Stimulated activated CD8-positive, alpha-beta memory T cell treated with anti-CD3 and anti-CD28 coated beads, Interleukin-12 subunit alpha, Interleukin-12 subunit beta, amount 100 ng/mL, for 1 hour (primary cell): ENCODE measurements around the gene CWF19L2.
"Not testable (repeated sequence)": the region's sequence is repeated elsewhere in the genome, so short reads cannot be mapped to it uniquely, and the experiment has no call there.

ENCODE experiments used
- DNase-seq: peaks from one replicate; pipeline ENCODE4 v3.0.0-alpha.2; 2020; ENCODE audit warnings: low read depth

Gene CWF19L2

GRCh38 chr11:107438148-107438547, 19.5 kb downstream of the CWF19L2 start:
- DNase-seq: no peak

GRCh38 chr11:107430525-107430924, 27.1 kb downstream of the CWF19L2 start:
- DNase-seq: no peak

- DNase-seq: no peak
Measured at GRCh38 chr11:107427569-107428180, 29.9 kb downstream of the CWF19L2 start.

DNA sequence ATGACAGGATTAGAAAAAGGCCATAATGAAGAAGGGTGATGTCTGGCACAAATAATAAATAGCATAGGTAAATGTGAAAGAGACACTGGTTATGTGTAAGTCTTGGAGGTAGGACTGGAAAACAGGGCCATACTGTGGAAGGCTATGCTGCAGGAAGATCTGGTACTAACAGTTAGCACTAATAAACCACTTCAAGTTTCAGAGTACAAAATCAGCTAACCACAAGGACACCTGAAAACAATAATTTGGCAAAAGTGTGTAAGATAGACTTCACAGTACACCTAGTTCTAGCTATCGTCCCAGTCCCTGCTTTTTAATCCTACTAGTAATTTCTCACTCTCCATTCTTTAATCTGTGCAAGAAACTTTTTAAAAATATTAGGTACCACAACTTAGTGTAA, 44.3 kb downstream of the CWF19L2 start:
- DNase-seq: no peak

GRCh38 chr11:107408762-107409211, 48.8 kb downstream of the CWF19L2 start:
- no peak for DNase-seq

DNA sequence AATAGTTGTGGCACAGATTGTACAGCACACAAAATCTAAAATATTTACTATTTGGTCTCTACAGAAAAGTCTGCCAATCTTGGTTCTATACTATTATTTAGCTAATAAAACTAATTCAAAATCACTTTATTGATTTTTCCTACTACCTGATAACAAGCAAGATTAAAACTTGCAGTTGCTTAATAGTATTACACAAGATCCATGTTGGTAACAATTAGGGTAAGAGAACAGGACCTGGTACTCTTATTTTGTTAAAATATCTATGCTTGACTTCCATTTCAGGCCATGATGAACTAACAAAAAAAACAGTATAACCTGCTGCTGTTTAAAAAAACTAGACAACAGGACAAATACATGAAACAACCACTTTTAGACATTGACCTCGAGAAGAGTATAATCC, 52.4 kb downstream of the CWF19L2 start:
- DNase-seq: no peak

GRCh38 chr11:107401131-107401530, 56.5 kb downstream of the CWF19L2 start:
- DNase-seq: not testable (repeated sequence)

- DNase-seq: no peak
Measured at GRCh38 chr11:107397357-107397756, 60.3 kb downstream of the CWF19L2 start.

DNA sequence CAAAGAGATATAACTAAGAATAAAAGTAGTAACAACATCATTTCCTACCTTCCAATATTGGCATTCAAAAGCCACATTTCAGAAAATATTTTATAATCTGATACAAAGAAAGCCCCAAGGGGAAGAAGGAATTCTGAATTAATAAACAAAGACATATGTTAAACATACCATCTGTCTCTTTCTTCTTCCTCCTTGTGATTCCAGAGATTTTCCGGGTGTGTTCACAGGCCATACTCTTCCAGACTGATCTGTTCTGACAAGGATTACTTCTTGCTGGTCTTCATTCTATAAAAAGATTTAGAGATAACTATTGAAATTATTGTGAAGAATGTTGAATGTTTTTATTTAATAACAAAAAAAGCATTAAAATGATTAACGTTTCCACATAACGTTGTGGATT, 65.0 kb downstream of the CWF19L2 start:
- no peak for DNase-seq

- DNase-seq: not testable (repeated sequence)
Measured at GRCh38 chr11:107390701-107391100, 66.9 kb downstream of the CWF19L2 start.

DNA sequence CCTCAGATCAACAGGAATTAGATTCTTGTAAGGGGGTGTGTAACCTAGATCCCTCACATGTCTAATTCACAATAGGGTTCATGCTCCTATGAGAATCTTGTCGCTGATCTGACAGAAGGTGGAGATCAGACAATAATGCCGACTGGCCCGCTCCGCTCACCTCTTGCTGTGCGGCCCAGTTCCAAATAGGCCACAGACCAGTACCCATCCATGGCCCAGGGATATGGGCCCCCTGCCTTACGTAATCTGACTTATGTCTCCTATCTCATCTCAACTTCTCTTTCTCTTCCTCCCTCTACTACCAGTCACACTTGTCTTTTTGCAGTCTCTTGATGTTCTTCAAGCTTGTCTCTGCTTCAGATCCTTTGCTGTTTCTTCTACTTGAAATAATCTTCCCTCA, 70.0 kb downstream of the CWF19L2 start:
- no peak for DNase-seq

DNA sequence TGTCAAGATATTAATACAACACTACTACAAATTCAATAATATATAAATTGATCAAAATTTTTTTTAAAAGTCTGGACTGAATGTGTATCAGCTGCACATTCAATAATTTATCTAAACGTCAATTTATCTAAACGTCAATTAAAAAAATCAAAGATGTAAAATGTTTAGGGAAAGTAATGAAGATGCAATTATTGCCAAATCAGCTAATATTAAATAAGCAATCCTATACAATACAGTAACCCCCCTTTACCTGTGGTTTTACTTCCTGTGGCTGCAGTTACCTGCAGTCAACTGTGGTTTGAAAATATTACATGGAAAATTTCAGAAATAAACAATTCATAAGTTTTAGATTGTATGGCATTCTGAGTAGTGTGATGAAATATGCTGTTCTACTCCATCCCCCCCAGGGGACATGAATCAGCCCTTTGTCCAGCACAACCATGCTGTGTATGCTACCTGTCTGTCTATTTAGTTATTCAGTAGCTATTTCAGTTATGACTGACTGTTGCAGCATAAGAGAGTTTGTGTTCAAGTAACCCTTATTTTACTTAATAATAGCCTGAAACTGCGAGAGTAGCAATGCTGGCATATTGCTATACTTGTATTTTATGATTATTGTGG, 72.2 kb downstream of the CWF19L2 start:
- DNase-seq: no peak

DNA sequence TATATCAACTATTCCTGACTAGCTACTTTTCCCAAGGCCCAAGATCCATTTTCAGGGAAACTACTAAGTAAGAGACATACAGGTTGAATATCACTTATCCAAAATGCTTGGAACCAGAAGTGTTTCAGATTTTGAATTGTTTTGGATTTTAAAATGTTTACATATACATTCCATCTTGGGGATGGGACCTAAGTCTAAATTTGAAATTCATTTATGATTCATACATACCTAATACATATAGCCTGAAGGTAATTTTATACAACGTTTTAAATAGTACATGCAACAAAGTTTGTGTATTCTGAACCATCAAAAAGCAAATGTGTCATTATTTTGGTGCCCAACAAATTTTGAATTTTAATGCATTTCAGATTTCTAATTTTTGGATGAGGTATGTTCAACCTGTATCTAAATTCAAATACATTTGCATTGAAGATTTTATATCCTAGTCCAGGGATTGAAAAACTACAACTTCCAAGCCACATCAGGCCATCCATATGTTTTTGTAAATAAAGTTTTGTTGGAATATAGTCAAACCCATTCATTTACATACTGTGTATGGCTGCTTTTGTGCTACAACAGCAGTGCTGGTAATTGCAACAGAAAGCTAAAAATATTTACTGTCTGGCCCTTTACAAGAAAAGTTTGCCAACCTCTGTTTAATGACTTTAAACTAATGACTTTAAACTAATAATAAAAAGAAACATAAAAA, 73.3 kb downstream of the CWF19L2 start:
- no peak for DNase-seq

DNA sequence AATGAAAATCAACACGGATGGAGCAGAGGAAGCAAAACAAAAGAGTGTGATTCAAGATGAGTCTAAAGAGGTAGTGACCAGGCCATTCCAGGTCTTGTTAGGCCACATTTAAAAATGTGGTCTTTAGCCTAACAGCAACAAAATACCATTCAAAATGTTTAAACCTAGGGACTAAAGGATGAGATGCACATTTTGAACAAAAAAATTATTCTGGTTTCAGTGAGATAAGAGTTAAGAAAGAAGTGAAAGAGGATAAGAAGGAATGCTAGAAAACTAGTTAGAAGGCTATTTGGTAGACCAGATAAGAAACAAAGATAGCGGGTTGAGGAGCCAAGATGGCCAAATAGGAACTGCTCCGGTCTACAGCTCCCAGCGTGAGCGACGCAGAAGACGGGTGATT, 85.2 kb downstream of the CWF19L2 start:
- no peak for DNase-seq

DNA sequence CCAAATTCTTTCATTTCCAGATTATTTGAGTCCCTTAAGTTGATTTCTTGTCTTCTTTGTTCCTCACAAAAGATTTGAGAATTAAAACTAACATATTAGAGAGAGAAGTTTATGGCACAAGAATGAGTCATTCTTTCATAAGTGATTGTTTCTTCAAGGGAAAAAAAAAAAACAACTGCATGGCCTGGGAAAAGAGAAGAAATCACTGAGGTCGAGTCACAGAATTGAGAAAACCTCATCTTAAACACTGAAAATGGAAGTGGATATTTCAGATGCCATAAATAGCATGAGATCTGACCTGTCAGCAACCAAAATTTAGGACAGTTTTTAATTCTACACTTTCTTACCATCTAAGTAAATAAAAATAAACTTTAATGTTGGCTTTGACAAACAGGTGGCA, 87.2 kb downstream of the CWF19L2 start:
- no peak for DNase-seq

- no peak for DNase-seq
Measured at GRCh38 chr11:107359701-107360100, 97.9 kb downstream of the CWF19L2 start.

- DNase-seq: no peak
Measured at GRCh38 chr11:107357877-107358276, 99.7 kb downstream of the CWF19L2 start.

DNA sequence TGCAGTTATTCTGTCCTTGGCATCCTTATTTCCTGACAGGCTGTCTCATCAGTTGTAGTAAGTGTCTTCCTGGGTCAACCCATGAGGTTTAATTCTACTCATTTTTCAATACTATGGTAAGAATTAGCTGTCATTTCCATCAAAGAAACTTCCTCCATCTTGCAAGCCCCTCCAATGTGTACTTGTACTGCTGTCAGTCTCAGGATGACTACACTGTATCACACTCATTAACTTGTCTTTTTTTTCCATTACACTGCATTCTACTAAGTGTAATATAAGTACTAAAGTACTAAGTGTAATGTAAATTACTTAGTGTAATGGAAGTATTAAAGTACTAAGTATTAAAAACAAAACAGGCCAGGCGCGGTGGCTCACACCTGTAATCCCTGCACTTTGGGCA, 102.8 kb downstream of the CWF19L2 start:
- no peak for DNase-seq

GRCh38 chr11:107337917-107338316, 119.7 kb downstream of the CWF19L2 start:
- no peak for DNase-seq

- no peak for DNase-seq
Measured at GRCh38 chr11:107331728-107332127, 125.9 kb downstream of the CWF19L2 start.

- DNase-seq: no peak
Measured at GRCh38 chr11:107329164-107329563, 128.5 kb downstream of the CWF19L2 start.

DNA sequence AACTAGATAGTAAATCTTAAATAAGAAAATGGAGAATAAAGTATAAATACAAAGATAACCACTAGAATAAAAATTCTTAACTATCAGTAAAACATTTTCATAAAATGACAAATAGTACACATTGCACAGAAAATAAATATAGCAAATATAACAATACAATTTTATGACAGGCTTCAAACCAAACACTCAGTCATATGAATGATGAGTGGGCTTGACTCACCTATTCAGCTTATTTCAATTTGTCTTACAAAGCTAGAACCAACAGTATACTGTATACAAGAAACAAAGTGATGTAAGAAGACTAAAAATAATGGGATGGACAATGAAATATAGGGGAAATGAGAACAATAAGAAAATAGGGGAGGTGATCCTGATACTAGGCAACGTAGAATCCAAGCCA, 141.2 kb downstream of the CWF19L2 start:
- DNase-seq: no peak

GRCh38 chr11:107307991-107308390, 149.6 kb downstream of the CWF19L2 start:
- no peak for DNase-seq
